Stimulated activated CD8-positive, alpha-beta memory T cell treated with anti-CD3 and anti-CD28 coated beads, Interleukin-7, amount 100 ng/mL, for 4 hours (primary cell): ENCODE data around the gene IL17RA.
"Not testable (repeated sequence)": the region's sequence is repeated elsewhere in the genome, so short reads cannot be mapped to it uniquely, and the experiment has no call there.

Experiments
- DNase-seq, 2 donors: peaks; one replicate each; pipeline ENCODE4 v3.0.0-alpha.2; 2020; ENCODE audit warnings: low read depth in 2 of 2

IL17RA gene

DNA sequence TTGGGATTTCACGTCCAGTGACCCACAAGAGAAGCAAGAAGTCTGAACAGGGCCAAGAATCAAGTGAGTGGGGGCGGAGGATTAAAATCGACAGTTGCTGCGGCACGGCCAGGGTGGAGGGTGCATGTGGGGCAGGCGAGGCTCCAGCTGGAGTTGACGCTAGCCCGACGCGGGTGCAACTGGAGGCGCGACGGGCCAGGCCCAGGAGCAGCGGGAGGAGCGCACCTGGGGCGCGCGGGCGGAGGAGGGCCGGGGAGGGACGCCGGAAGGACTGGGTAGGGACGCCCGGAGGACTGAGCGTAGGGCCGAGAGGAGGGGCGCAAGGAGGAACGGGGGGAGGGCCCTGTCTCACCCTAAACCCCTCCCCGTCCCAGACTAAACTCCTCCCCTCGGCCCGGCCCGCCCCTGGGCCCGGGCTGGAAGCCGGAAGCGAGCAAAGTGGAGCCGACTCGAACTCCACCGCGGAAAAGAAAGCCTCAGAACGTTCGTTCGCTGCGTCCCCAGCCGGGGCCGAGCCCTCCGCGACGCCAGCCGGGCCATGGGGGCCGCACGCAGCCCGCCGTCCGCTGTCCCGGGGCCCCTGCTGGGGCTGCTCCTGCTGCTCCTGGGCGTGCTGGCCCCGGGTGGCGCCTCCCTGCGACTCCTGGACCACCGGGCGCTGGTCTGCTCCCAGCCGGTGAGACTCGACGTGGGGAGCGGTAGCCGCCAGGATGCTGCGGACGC is at the start of gene IL17RA:
TSS of gene IL17RA (plus strand) at position 447 of the 723 bp plus-strand sequence. CDS start at position 539, 92 bp downstream.
- DNase-seq, result peak; percentile 86 to 87

DNA sequence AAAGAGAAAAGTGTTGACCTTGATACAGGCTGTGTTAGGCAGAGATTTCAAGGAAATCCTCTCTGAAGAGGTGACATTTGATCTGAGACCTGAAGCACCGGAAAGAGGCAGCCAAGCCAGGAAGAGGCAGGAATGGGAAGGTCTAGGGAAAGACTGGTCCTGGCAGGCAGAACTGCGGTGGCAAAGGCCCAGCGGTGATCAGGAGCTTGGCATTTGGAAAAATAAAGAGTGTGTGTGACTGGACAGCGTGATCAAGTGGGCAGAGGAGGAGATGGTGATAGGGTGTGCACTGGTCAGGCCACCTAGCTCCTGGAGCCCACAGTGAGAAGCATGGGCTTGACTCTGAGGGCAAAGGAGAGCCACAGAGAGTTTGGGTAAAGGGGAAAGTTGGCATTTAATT is 49.6 kb upstream of the IL17RA start:
- no peak for DNase-seq

- not testable (repeated sequence) for DNase-seq
Measured at GRCh38 chr22:17035976-17036841, 48.6 kb upstream of the IL17RA start.

DNA sequence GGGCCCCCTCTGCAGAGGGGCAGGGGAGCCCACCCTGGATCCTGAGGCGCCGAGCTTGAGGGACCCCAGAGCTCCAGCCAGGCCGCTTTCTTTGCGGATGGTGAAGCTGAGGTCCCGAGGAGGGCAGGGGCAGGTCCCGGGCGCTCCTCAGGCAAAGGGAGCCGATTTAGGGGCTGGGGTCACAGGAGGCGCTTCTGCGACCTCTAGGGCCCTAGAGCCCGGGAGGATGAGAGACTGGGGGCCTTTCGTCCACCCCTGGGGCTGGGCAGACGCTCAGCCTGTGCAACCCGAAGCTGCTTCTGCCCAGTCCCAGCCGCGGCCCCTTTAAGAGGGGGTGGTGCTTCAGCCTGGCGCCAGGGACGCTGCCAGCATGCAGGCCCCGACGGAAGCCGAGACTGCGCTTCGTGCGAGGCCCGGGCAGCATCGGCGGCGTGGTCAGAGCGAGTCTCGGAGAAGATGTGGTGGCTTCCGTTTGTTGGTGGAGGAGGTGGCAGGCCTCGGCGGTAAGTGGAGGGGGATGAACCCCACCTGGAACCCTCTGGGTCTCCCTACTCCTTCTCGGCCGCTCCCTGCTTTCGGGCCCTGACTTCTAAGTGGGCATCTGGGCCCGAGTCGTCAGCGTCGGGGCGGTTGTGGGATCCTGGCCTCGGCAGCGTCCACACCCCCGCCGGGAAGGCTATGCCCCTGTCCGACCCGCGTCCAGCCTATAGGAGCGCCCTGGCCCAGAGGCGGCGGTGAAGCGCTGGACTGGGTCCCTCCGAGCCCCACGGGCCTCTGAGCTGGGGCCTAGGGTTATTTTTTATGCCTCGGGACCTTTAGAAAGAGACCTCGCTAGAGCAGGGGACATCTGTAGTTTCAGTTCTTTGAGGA is 47.7 kb upstream of the IL17RA start:
- DNase-seq, result not testable (repeated sequence)

DNA sequence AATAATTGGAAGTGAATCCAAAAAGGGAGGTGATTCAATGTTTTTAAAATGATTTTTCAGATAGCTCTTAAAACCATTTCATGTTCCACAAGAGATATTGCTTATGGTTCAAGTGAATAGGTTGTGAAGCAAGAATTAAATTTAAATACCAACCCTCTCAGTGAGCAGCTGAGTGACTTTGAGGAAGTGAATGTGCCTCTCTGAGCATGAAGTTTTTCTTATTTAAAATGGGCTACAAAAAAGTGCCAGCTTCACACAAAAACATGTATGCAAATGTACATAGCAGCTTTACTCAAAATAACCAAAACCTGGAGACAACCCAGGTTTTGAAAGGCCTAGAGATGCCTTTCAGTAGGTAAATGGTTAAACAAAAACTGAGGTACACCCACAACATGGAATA is 41.3 kb upstream of the IL17RA start:
- no peak for DNase-seq

DNA sequence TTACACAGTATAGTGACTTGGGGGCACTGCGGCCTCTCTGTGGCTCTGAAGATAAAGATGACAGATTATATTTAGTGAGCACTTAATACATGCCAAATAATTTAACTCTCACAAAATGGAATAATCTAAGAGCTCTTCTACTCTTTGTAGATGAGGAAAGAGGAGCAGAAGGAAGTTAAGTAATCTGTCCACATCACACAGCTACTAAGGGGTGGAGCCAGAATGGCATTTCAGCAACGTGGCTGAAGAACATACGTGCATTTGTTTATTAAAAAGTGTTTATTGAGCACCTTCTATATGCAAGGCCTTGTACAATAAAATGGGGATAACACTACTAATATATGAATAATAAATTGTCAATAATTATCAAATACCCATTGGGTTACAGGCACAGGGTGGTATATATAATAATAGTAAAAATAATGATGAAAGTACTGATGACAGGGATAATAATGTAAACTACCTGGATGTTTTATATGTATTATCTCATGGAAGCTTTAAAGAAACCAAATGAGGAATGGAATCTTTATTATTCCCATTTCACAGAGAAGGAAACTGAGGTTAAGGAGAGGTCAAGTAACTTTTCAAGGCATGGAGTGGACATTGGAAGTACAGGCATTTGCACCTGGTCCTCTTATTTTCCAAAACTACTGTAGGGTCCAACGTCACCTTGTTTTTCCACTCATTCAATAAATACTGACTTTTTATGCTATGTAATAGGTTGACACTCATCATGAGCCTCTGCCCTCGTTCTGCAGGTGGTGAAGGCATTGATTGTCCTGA is 38.0 kb upstream of the IL17RA start:
- DNase-seq, result no peak

- DNase-seq, result no peak
Measured at GRCh38 chr22:17047656-17048055, 37.1 kb upstream of the IL17RA start.

GRCh38 chr22:17056058-17056457 is 28.7 kb upstream of the IL17RA start:
- no peak for DNase-seq

DNA sequence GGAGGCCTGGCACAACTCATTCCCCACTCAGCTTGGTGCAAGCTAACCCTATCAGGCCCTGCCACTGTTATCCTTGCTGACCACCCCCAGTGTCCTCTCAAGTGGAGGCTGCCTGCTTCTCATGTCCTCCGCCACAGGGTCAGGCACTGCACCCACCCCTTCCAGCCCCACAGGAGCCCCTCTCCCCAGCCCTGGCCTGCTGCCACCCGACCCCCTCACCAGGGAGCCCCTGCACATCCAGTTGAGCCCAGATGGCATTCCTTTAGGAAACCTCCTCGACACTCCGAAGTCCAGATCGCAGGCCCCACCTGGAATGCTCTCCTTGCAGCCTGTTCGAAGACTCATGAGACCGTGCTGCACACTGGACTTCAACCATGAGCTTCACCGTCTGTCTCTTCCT is 28.0 kb upstream of the IL17RA start:
- no peak for DNase-seq

GRCh38 chr22:17057959-17058814 is 26.6 kb upstream of the IL17RA start:
- no peak for DNase-seq

- DNase-seq, result no peak
Measured at GRCh38 chr22:17060126-17060525, 24.7 kb upstream of the IL17RA start.

DNA sequence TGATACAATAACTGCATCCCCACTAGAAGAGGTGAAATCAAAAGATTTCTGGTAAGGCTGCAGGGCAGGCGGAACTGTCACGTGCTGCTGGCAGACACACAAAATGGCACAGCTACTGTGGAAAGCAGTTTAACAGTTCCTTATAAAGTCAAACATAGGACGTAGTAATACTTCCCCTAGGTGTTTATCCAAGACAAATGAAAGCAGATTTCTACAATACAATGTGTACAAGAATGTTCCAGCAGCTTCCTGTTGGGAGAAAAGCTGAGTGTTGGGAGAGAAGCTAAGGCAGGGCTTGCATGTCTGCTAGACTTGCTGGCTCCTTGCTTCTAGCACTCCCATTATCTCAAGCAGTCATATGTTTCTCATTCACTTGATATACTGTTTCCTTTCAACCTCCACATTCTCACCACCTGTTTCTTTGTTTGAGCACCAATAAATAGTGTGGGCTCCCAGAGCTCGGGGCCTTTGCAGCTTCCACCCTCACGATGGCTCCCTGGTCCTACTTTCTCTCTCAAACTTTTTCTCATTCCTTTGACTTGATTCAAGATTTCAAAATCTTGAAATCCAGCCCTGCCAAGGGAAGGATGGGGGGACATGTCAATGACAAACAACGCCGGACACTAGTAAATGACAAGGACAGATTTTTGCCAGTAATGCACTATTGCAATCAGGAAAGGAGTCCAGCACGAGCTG is 21.2 kb upstream of the IL17RA start:
- no peak for DNase-seq

GRCh38 chr22:17064498-17065100 is 20.2 kb upstream of the IL17RA start:
- DNase-seq, result no peak

DNA sequence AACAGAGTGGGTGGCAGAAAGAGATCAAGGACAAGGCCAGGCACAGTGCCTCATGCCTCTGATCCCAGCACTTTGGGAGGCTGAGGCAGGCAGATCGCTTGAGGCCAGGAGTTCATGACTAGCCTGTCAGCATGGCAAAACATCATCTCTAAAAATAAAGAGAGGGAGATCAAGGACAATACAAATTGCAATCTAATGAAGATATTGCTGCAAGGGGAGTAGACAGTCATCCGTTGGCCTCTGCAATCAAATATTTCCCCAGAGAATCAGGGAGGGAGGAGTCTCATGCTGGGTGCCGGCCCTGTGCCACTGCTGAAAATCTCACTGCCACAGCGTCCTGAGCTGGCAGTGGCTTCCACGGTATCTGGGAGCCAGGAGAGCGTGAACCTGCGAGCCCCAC is 19.4 kb upstream of the IL17RA start:
- no peak for DNase-seq

- DNase-seq, result no peak
Measured at GRCh38 chr22:17072877-17073276, 11.9 kb upstream of the IL17RA start.

DNA sequence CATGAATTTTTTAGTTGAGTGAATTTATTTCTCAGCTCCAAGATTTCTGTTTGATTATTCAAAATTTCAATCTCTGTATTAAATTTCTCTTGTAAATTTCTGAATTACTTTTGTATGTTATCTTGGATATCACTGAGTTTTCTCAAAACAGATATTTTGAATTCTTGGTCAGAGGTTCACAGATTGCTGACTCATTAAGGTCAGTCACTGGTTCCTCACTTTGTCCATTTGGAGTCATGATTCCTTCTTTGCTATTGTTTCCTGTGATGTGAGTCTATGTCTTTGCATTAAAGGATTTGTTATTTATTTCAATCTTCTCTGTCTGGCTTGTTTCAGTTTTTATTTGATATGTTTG is 10.2 kb upstream of the IL17RA start:
- DNase-seq, result no peak

GRCh38 chr22:17077255-17077654 is 7.5 kb upstream of the IL17RA start:
- no peak for DNase-seq

- no peak for DNase-seq
Measured at GRCh38 chr22:17079572-17079971, 5.2 kb upstream of the IL17RA start.

GRCh38 chr22:17083255-17083654 is 1.5 kb upstream of the IL17RA start:
- no peak for DNase-seq
